GM12878 (cell line): ENCODE results near the gene JADE1. TPM values are rescaled to one million over a fixed set of nuclear protein-coding genes. Genes with fewer than 3 reads are reported as not detected.
A peak's percentile ranks its signal among the peaks of the same experiment; 100 is the strongest.

Experiments
- ATAC-seq: fragments of 200-7000 bp; cut with Tn5 transposase; 3 replicates; pipeline ENCODE4 v1.9.1; 2020; ENCODE audit warnings: mild to moderate bottlenecking, moderate library complexity
- BruUV-seq: library from RNA; stranded (reverse); fragments of 400-500 nt; replicated peaks from 2 replicates; lab custom pipeline; 2021; lab: Mats Ljungman, UMichigan
- CTCF ChIA-PET: fragments of 300-600 bp; sonication (Branson Sonifier 250); formaldehyde crosslinking; extraction: SDS; loops from one replicate; lab custom pipeline; 2021; ENCODE audit warnings: inconsistent platforms; lab: Yijun Ruan, JAX
- POLR2A ChIA-PET: fragments of 350-600 bp; formaldehyde crosslinking; extraction: SDS; loops from one replicate; lab custom pipeline; 2021; ENCODE audit warnings: inconsistent platforms; lab: Charles Lee
- RAD21 ChIA-PET: fragments of 300-600 bp; sonication (Branson Sonifier 250); formaldehyde crosslinking; loops from one replicate; lab custom pipeline; 2023; ENCODE audit warnings: antibody characterized with exemption; ENCODE audit not compliant: unreplicated experiment; lab: Charles Lee
- SMC1A ChIA-PET: fragments of 300-600 bp; sonication (Branson Sonifier 250); formaldehyde crosslinking; loops from one replicate; lab custom pipeline; 2023; ENCODE audit not compliant: unreplicated experiment, uncharacterized antibody; lab: Charles Lee
- DNase-seq: peaks from one replicate; pipeline ENCODE4 v3.0.0-alpha.2; 2011; ENCODE audit warnings: low read depth, low spot score
- FAIRE-seq: peaks from 3 replicates; lab custom pipeline; 2011; peaks lifted over from hg19 to GRCh38; lab: Jason Lieb, UNC
- H2AFZ ChIP-seq: 2 replicates; pipeline ENCODE4 v1.6.0; 2011; ENCODE audit warnings: low read depth, low read length, control low read depth; ENCODE audit not compliant: control insufficient read depth
- H3K27ac ChIP-seq: 2 replicates; pipeline ENCODE4 v1.5.1; 2011; ENCODE audit warnings: control low read depth; ENCODE audit not compliant: control insufficient read depth, insufficient read depth
- H3K27me3 ChIP-seq, 2 experiments: replicated peaks in 1 of 2; 2 replicates each; pipeline versions ENCODE4 v1.6.0 to v1.6.1; 2011; ENCODE audit warnings: low read length in 1 of 2; ENCODE audit not compliant: control insufficient read depth in 2 of 2, insufficient read depth in 2 of 2
- H3K36me3 ChIP-seq, 2 experiments: 2 replicates each; pipeline ENCODE4 v1.5.1; 2011; ENCODE audit warnings: low read length in 1 of 2; ENCODE audit not compliant: control insufficient read depth in 2 of 2, insufficient read depth in 2 of 2
- H3K4me1 ChIP-seq: 2 replicates; pipeline ENCODE4 v1.6.1; 2011; ENCODE audit warnings: mild to moderate bottlenecking, low read length, moderate library complexity, mixed read lengths; ENCODE audit not compliant: control insufficient read depth, insufficient read depth
- H3K4me2 ChIP-seq: 2 replicates; pipeline ENCODE4 v1.6.0; 2011; ENCODE audit warnings: control low read depth; ENCODE audit not compliant: control insufficient read depth, insufficient read depth
- H3K4me3 ChIP-seq: fragments of 200-600 bp; sonication (generic); 2 replicates; pipeline ENCODE4 v1.5.1; 2016
- H3K79me2 ChIP-seq: 2 replicates; pipeline ENCODE4 v1.6.0; 2011; ENCODE audit warnings: low read length; ENCODE audit not compliant: control insufficient read depth, insufficient read depth
- H3K9ac ChIP-seq: 2 replicates; pipeline ENCODE4 v1.8.0; 2011; ENCODE audit warnings: low read length, control low read depth, mixed read lengths; ENCODE audit not compliant: control insufficient read depth, insufficient read depth
- H3K9me3 ChIP-seq: replicated peaks from 3 replicates; pipeline ENCODE4 v1.5.1; 2011; ENCODE audit warnings: mild to moderate bottlenecking, low read length; ENCODE audit not compliant: control insufficient read depth, insufficient read depth
- H4K20me1 ChIP-seq: 2 replicates; pipeline ENCODE4 v1.6.0; 2011; ENCODE audit not compliant: control insufficient read depth, insufficient read depth
- BHLHE40 ChIP-seq, 2 experiments: fragments of 450-650 bp in 1 of 2; IDR thresholded peaks; 2 replicates each; pipeline ENCODE4 v1.6.1; 2011 to 2017; ENCODE audit warnings: low read depth in 2 of 2, borderline replicate concordance in 1 of 2, improper control_type of control experiment in 1 of 2, low read length in 1 of 2, mild to moderate bottlenecking in 1 of 2
- GATAD2B ChIP-seq: fragments of 450-650 bp; conservative IDR thresholded peaks from 2 replicates; pipeline ENCODE4 v1.6.1; 2017; ENCODE audit warnings: low read depth, mild to moderate bottlenecking, moderate library complexity
- HCFC1 ChIP-seq: fragments of 150-350 bp; IDR thresholded peaks from 2 replicates; pipeline ENCODE4 v1.6.1; 2014; ENCODE audit warnings: low read length
- SREBF2 ChIP-seq: IDR thresholded peaks from 2 replicates; pipeline ENCODE4 v1.6.1; 2012; ENCODE audit warnings: mild to moderate bottlenecking, low read length
- SUPT20H ChIP-seq: IDR thresholded peaks from 2 replicates; pipeline ENCODE4 v1.6.1; 2011; ENCODE audit warnings: low read depth, mild to moderate bottlenecking, low read length, moderate library complexity, borderline replicate concordance; ENCODE audit not compliant: control insufficient read depth
- ZNF622 ChIP-seq: fragments of 450-650 bp; IDR thresholded peaks from 2 replicates; pipeline ENCODE4 v1.6.1; 2017; ENCODE audit warnings: mild to moderate bottlenecking, inconsistent platforms
- ZNF687 ChIP-seq: fragments of 450-650 bp; IDR thresholded peaks from 2 replicates; pipeline ENCODE4 v1.6.1; 2017; ENCODE audit warnings: mild to moderate bottlenecking, moderate library complexity
- WGBS: methylation state at CpG from one replicate; pipeline ENCODE4 v1.1.6; 2016; ENCODE audit warnings: low lambda C conversion rate; ENCODE audit not compliant: insufficient replicate concordance, insufficient coverage; ENCODE audit errors: missing lambda C conversion rate; 5-methylcytosine and 5-hydroxymethylcytosine counted together
- in situ Hi-C: fragments of 300-500 bp; cut with MboI; formaldehyde crosslinking; loops from 9 replicates; pipeline ENCODE4 v1.14.3; 2018; ENCODE audit warnings: mixed read lengths
- intact Hi-C: fragments of 100-400 bp; cut with micrococcal nuclease; formaldehyde crosslinking; loops from one replicate; pipeline ENCODE4 v1.14.2; 2022; ENCODE audit not compliant: unreplicated experiment
- polyA plus RNA-seq, 11 experiments: library from polyadenylated mRNA; depleted of rRNA in 4 of 11; unstranded in 6 of 11; stranded (reverse) in 5 of 11; fragments of >200 nt; fragmentation: Nextera tagmentation in 4 of 11; fragmentation: Illumina TruSeq in 1 of 11; extraction: Ambion mirVana in 4 of 11; extraction: Trizol in 1 of 11; gene quantifications; 1 replicate in 1 of 11; 2 replicates in 10 of 11; pipeline versions ENCODE4 v1.2.1 to v1.2.3, GENCODE V29; 2011 to 2016; ENCODE audit warnings: inconsistent platforms in 2 of 11, missing spikeins in 2 of 11, low read depth in 1 of 11
- total RNA-seq, 4 experiments: library from RNA; depleted of rRNA in 3 of 4; stranded (reverse); fragments of >200 nt in 3 of 4; fragmentation: Illumina TruSeq in 1 of 4; extraction: Trizol in 1 of 4; gene quantifications; 2 replicates each; pipeline versions ENCODE4 v1.2.1 to v1.2.3, GENCODE V29; 2013 to 2021

The JADE1 gene
- total and polyA plus RNA-seq, 10 of the 15 experiments (the other 5 are each of a cell fraction or from before 2014, with no cell fraction given): 5.9 to 27.2 (median 15.8) TPM

- ChIA-PET POLR2A (interaction anchor here (0.7 to 3.8 kb wide), 9 partner anchors 11 to 809 kb away, joined by 4 to 70 read pairs (median 11); partner anchors contain the start of genes C4orf33 and SCLT1), RAD21 (interaction anchor here (0.6 to 4.8 kb wide), 10 partner anchors 11 to 358 kb away, joined by 3 to 111 read pairs (median 20); partner anchors contain the start of gene SCLT1), SMC1A (interaction anchor here (0.6 to 5.0 kb wide), 17 partner anchors 10 to 358 kb away, joined by 3 to 76 read pairs (median 11); no protein-coding TSS in a partner anchor), CTCF (interaction anchor here (1.4 to 4.5 kb wide), 6 partner anchors 9 to 359 kb away, joined by 4 to 66 read pairs (median 20); no protein-coding TSS in a partner anchor)
- Histone ChIP-seq H3K27ac (no peak overlapping the region), H3K4me3 (peak overlapping the region; percentile 38; the same call in 1 of the 2 replicates), H3K9ac (peak overlapping the region; percentile 17; the same call in 1 of the 2 replicates), H2AFZ (no peak overlapping the region), H3K9me3 (no peaks in the 10 kb centered on the region), H3K79me2 (peaks cover 74% of the 10 kb centered on the region), H3K4me2 (peak overlapping the region; percentile 26; the same call in 1 of the 2 replicates), H3K4me1 (peaks cover 7% of the 10 kb centered on the region; the same call in 1 of the 2 replicates), H4K20me1 (no peaks in the 10 kb centered on the region), H3K36me3 (peaks cover 0 to 2% of the 10 kb centered on the region in 2 experiments; a peak in 1 of 4 replicates), H3K27me3 (no peaks in the 10 kb centered on the region)
- no TSS peak for BruUV-seq
- TF ChIP-seq GATAD2B (no peak), ZNF622 (no peak), BHLHE40 (IDR thresholded peaks at IDR 0.05; ENCODE audit: borderline replicate concordance in 1 of 2, low read depth in 2 of 2, low read length in 1 of 2) (no peak), SREBF2 (no peak), ZNF687 (no peak), HCFC1 (no peak), SUPT20H (no peak)
- WGBS: 86% methylated on average over 5 of the region's 5 CpGs
- ATAC-seq: no peak
- in situ Hi-C loops (loop anchor here (10.0 kb wide), 2 partner anchors 281 to 529 kb away; partner anchors contain the start of genes C4orf33, PGRMC2 and SCLT1), intact Hi-C loops (loop anchor here (2.0 to 5.0 kb wide), 4 partner anchors 13 to 1031 kb away; partner anchors contain the start of genes ABHD18, HSPA4L, MFSD8 and PGRMC2)
- DNase-seq: no peak
- no peak for FAIRE-seq
These were observed 4.5 kb downstream of the JADE1 start for GRCh38 chr4:128813965-128814364.
